Esophagus (tissue), 2 donors: ENCODE results near the gene STK38. TPM values are rescaled to one million over a fixed set of nuclear protein-coding genes. Genes with fewer than 3 reads are reported as not detected.
"Not testable (repeated sequence)": the region's sequence is repeated elsewhere in the genome, so short reads cannot be mapped to it uniquely, and the experiment has no call there.

ENCODE experiments used
- H3K27ac ChIP-seq, 2 donors: one replicate each; pipeline ENCODE4 v1.5.1; 2013; ENCODE audit warnings: low read depth in 2 of 2, mild to moderate bottlenecking in 2 of 2, inconsistent platforms in 1 of 2, low read length in 1 of 2, moderate library complexity in 1 of 2
- H3K27me3 ChIP-seq, 2 donors: one replicate each; pipeline ENCODE4 v1.6.1; 2013; ENCODE audit warnings: low read length in 2 of 2, control low read depth in 1 of 2, mild to moderate bottlenecking in 1 of 2; ENCODE audit not compliant: insufficient read depth in 2 of 2, control insufficient read depth in 1 of 2
- H3K36me3 ChIP-seq, 2 donors: one replicate each; pipeline ENCODE4 v1.6.1; 2013; ENCODE audit warnings: low read length in 1 of 2; ENCODE audit not compliant: control insufficient read depth in 2 of 2, insufficient read depth in 2 of 2
- H3K4me1 ChIP-seq, 2 donors: one replicate each; pipeline ENCODE4 v1.6.1; 2013; ENCODE audit warnings: low read length in 1 of 2; ENCODE audit not compliant: control insufficient read depth in 2 of 2, insufficient read depth in 2 of 2
- H3K4me3 ChIP-seq, 2 donors: one replicate each; pipeline ENCODE4 v1.5.1; 2013; ENCODE audit warnings: low read length in 2 of 2, mild to moderate bottlenecking in 2 of 2, low read depth in 1 of 2, moderate library complexity in 1 of 2
- H3K9me3 ChIP-seq, 2 donors: one replicate each; pipeline ENCODE4 v1.6.1; 2013; ENCODE audit warnings: mild to moderate bottlenecking in 2 of 2, low read depth in 1 of 2, low read length in 1 of 2, moderate library complexity in 1 of 2; ENCODE audit not compliant: control insufficient read depth in 2 of 2, insufficient read depth in 1 of 2
- WGBS, 2 donors: extraction: QIAGEN DNeasy Blood & Tissue Kit; methylation state at CpG; one replicate each; pipeline ENCODE4 v1.1.7; 2013; 5-methylcytosine and 5-hydroxymethylcytosine counted together
- polyA plus RNA-seq, 2 donors: library from polyadenylated mRNA; stranded (reverse); fragments of 200-250 nt; gene quantifications; one replicate each; pipeline ENCODE4 v1.2.3, GENCODE V29; 2013
- donor health status: healthy with polysubstance abuse.
- donor health status: Bipolar disorder and iron deficiency.

Gene STK38
- polyA plus RNA-seq, 2 donors = 24.0 to 32.2 TPM

DNA sequence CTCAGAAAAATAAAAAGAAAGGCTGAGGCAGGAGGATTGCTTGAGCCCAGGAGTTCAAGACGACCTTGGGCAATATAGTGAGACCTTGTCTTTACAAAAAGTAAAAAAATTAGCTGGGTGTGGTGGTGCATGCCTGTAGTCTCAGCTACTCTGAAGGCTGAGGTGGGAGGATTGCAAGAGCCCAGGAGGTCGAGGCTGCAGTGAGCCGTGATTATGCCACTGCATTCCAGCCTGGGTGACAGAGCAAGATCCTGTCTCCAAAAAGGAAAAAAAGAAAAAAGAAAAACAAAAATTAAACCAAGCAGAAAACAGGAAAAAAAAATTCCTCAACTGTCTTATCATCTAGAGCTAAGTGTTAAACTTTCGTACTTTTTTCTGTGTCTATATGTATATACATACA is 34.4 kb upstream of the STK38 start:
- Histone ChIP-seq H3K4me3 (no peak overlapping the region), H3K9me3 (no peaks in the 10 kb centered on the region), H3K36me3 (no peaks in the 10 kb centered on the region), H3K4me1 (peaks cover 2 to 3% of the 10 kb centered on the region in 2 donors), H3K27ac (no peak overlapping the region), H3K27me3 (no peaks in the 10 kb centered on the region)
- 83% methylated on average over 4 of the region's 4 CpGs for WGBS, 2 donors

GRCh38 chr6:36580184-36580526 is 32.9 kb upstream of the STK38 start:
- Histone ChIP-seq H3K4me1 (peaks cover 2 to 3% of the 10 kb centered on the region in 2 donors), H3K36me3 (no peaks in the 10 kb centered on the region), H3K9me3 (no peaks in the 10 kb centered on the region), H3K27ac (peak overlapping the region; percentile 75 to 85), H3K27me3 (no peaks in the 10 kb centered on the region), H3K4me3 (no peak overlapping the region)
- 79 to 84% methylated on average over 8 of the region's 8 CpGs for WGBS, 2 donors

DNA sequence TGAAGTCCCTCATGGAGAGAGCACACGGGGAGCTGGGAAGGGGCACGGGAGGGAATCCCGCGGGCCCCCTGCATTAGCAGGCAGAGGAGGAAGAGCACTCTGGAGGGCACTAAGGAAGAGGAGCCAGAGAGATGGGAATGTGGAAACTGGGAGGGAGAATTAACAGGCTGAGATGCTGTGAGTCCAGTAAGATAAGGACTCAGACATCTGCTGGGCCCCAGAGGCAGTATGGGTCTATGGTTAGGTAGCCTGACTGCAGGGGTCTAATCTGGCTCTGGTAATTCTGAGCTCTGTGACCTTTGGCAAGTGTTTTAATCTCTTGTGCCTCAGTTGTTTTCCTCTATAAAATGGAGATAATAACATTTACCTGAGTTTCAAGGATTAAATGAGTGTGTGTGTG is 31.2 kb upstream of the STK38 start:
- H3K9me3 ChIP-seq = no peaks in the 10 kb centered on the region
- WGBS, 2 donors = 94 to 96% methylated on average over 4 of the region's 4 CpGs
- H3K27me3 ChIP-seq = no peaks in the 10 kb centered on the region
- peaks cover 2 to 3% of the 10 kb centered on the region in 2 donors for H3K4me1 ChIP-seq
- H3K4me3 ChIP-seq = no peak overlapping the region
- no peaks in the 10 kb centered on the region for H3K36me3 ChIP-seq
- H3K27ac ChIP-seq = peak overlapping the region in 1 of 2 donors; percentile 44

DNA sequence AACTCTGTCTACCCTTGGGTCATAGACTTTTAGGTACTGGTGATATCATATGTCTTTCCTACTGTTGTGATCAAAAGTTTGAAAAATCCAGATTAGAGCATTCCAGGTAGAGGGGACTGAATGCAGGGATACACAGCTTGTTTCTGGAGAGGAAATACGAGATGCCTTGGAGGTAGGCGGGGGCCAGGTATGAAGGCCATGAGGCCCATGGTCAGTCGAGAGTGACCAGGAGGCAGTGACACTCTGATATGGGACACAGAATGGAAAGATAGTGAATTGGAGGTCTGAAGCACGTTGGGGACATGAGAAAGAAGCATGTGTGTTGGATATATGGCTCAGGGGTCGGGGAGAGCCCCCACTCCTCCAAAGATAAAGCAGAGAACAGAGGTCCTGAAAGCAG is 30.8 kb upstream of the STK38 start:
- Histone ChIP-seq H3K9me3 (no peaks in the 10 kb centered on the region), H3K27ac (peak overlapping the region in 1 of 2 donors; percentile 44), H3K4me3 (no peak overlapping the region), H3K4me1 (peaks cover 2 to 3% of the 10 kb centered on the region in 2 donors), H3K36me3 (no peaks in the 10 kb centered on the region), H3K27me3 (no peaks in the 10 kb centered on the region)
- WGBS, 2 donors = 92% methylated on average over 5 of the region's 5 CpGs

DNA sequence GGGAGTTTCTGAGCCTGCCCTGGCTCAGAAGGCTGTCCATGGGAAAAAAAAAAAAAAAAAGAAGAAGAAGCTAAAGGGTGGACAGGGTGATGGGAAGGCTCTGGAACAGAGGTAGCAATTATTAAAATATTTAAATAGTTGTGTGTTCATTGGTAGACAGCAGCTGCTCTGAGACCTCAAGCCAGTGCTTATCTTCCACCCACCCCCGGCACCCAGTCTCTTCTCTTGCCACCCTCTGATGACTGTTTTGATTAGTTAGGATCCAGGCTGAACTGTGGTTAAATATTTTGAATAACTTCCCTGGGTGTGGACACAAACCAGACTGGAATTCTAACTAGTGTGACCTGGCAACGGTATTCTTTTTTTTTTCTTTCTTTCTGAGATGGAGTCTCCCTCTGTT is 30.0 kb upstream of the STK38 start:
- Histone ChIP-seq H3K27me3 (no peaks in the 10 kb centered on the region), H3K9me3 (no peaks in the 10 kb centered on the region), H3K4me1 (peaks cover 2 to 3% of the 10 kb centered on the region in 2 donors), H3K36me3 (no peaks in the 10 kb centered on the region), H3K4me3 (no peak overlapping the region), H3K27ac (peak overlapping the region in 1 of 2 donors; percentile 10)
- 27 to 59% methylated on average over 2 of the region's 2 CpGs for WGBS, 2 donors

GRCh38 chr6:36576578-36576977 is 29.3 kb upstream of the STK38 start:
- WGBS, 2 donors = 83 to 86% methylated on average over 7 of the region's 7 CpGs
- peaks cover 2 to 3% of the 10 kb centered on the region in 2 donors for H3K4me1 ChIP-seq
- no peak overlapping the region for H3K27ac ChIP-seq
- no peak overlapping the region for H3K4me3 ChIP-seq
- no peaks in the 10 kb centered on the region for H3K27me3 ChIP-seq
- H3K36me3 ChIP-seq = no peaks in the 10 kb centered on the region
- no peaks in the 10 kb centered on the region for H3K9me3 ChIP-seq

- no peaks in the 10 kb centered on the region for H3K27me3 ChIP-seq
- H3K4me1 ChIP-seq = peaks cover 2 to 3% of the 10 kb centered on the region in 2 donors
- H3K36me3 ChIP-seq = no peaks in the 10 kb centered on the region
- no peak overlapping the region for H3K27ac ChIP-seq
- H3K9me3 ChIP-seq = no peaks in the 10 kb centered on the region
- H3K4me3 ChIP-seq = no peak overlapping the region
Measured at GRCh38 chr6:36574679-36575078, 27.4 kb upstream of the STK38 start.

GRCh38 chr6:36572353-36573311 is 25.4 kb upstream of the STK38 start:
- WGBS, 2 donors = 84 to 87% methylated on average over 12 of the region's 12 CpGs
- not testable (repeated sequence) for H3K4me1 ChIP-seq, H3K36me3 ChIP-seq, H3K27ac ChIP-seq, H3K27me3 ChIP-seq, H3K4me3 ChIP-seq, H3K9me3 ChIP-seq

DNA sequence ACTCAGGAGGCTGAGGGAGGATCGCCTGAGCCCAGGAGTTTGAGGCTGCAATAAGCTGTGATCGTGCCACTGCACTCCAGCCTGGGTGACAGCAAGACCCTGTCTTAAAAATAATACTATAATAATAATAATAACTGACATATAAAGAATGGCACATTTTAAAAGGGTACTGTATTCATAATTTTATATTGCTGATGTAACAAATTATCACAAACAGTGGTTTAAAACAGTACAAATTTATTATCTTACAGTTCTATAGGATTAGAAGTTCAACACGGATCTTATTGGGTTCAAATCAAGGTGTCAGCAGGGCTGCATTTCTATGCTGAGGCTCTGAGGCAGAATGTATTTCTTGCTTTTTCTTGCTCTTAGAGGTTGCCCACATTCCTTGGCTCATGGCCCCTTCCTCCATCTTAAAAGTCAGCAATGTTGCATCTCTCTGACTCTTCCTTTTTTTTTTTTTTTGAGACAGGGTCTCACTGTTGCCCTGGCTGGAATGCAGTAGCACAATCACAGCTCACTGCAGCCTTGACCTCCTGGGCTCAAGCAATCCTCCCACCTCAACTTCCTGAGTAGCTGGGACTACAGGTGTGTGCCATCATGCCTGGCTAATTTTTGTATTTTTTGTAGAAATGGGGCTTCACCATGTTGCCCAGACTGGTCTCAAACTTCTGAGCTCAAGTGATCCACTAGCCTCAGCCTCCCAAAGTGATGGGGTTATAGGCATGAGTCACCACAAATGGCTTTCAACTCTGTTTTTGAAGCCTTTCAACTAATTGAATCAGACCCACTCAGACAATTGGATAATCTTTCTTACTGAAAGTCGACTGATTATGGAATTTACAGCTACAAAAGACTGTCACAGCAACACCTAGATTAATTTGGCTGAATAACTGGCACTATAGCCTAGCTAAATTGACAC is 24.1 kb upstream of the STK38 start:
- Histone ChIP-seq H3K27me3 (no peaks in the 10 kb centered on the region), H3K4me1 (no peaks in the 10 kb centered on the region), H3K9me3 (no peaks in the 10 kb centered on the region), H3K27ac (no peak overlapping the region), H3K36me3 (no peaks in the 10 kb centered on the region), H3K4me3 (no peak overlapping the region)
- 83 to 84% methylated on average over 4 of the region's 4 CpGs for WGBS, 2 donors
